OCI-LY1 (cell line): ENCODE results near the gene HYI.

Source experiments
- EZH2 ChIP-seq: fragments of 200-600 bp; sonication (generic), shearing (Covaris generic); IDR thresholded peaks from 2 replicates; pipeline ENCODE4 v1.8.0; 2017; ENCODE audit warnings: borderline replicate concordance, mixed run types, mild to moderate bottlenecking, antibody characterized with exemption, low read length, moderate library complexity, mixed read lengths
- TF ChIP-seq, protein P1 (sequence below): fragments of 200-600 bp; sonication (generic), shearing (Covaris generic); IDR thresholded peaks from 2 replicates; pipeline ENCODE4 v1.5.1; 2017; ENCODE audit warnings: mild to moderate bottlenecking, antibody characterized with exemption, low read length, moderate library complexity, mixed read lengths

GRCh38 chr1:43477716-43478115, 24.0 kb upstream of the HYI start:
- TF ChIP-seq, protein P1, sequence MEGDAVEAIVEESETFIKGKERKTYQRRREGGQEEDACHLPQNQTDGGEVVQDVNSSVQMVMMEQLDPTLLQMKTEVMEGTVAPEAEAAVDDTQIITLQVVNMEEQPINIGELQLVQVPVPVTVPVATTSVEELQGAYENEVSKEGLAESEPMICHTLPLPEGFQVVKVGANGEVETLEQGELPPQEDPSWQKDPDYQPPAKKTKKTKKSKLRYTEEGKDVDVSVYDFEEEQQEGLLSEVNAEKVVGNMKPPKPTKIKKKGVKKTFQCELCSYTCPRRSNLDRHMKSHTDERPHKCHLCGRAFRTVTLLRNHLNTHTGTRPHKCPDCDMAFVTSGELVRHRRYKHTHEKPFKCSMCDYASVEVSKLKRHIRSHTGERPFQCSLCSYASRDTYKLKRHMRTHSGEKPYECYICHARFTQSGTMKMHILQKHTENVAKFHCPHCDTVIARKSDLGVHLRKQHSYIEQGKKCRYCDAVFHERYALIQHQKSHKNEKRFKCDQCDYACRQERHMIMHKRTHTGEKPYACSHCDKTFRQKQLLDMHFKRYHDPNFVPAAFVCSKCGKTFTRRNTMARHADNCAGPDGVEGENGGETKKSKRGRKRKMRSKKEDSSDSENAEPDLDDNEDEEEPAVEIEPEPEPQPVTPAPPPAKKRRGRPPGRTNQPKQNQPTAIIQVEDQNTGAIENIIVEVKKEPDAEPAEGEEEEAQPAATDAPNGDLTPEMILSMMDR, result no peak
- TF ChIP-seq EZH2, result no peak
